HG03060 (cell line): Measurements from ENCODE around the gene ARHGAP23.
"Not testable (repeated sequence)": the region's sequence is repeated elsewhere in the genome, so short reads cannot be mapped to it uniquely, and the experiment has no call there.

Experiments used
- ATAC-seq: cut with Tn5 transposase; IDR thresholded peaks from one replicate; pipeline ENCODE4 v1.9.1; 2021; ENCODE audit warnings: low read depth, moderate number of reproducible peaks; ENCODE audit not compliant: unreplicated experiment

The ARHGAP23 gene

DNA sequence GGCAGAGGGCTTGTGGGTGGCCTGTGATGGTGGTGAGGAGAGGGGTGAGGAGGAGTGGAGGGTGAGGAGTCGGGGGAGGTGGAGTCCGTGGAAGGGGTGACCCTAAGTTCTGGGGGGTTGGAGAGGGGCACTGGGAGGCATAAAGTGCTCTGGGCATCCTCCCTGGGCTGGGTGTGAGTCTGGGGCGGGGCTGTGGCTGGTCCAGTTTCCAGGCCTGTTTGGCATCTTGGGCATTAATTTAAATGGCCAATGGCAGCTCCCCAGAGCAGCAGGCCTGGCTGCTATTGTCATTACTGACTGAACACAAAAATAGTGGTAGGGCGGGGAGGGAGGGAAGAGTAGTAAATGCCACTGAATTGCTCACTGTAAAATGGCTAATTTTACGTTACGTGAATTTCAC is 7.7 kb upstream of the ARHGAP23 start:
- ATAC-seq = no peak

DNA sequence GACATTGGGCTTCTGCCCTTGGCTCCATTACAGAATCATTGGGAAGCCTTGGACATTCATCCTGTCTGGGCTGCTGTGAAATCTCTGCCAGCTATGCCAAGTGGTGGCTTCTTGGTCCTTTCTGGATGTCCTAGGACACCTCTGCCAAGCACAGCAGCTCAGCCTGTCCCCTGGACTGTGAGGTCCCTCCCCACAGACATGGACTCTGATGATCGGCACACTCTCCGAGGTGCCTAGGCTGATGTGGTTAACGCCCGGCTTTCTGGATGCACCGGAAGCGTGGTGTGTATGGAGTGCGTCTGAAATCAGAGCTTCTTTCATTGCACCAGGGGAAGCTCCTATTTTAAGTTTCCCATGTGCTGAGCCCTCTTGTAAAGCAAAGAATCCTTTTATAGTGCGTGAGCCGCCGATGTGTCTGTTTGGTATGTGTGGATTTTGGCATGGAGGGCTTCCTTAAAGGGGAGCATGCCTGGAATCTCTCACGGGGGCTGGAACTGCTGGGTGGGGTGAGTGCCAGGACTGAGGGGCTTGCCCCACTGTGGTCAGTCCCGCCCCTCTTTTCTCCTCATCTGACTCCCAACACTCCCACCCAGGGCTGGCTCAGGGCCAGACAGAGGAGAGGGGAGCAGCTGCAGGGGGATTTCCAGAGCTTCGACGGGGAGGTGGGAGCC is 7.0 kb upstream of the ARHGAP23 start:
- ATAC-seq = no peak

DNA sequence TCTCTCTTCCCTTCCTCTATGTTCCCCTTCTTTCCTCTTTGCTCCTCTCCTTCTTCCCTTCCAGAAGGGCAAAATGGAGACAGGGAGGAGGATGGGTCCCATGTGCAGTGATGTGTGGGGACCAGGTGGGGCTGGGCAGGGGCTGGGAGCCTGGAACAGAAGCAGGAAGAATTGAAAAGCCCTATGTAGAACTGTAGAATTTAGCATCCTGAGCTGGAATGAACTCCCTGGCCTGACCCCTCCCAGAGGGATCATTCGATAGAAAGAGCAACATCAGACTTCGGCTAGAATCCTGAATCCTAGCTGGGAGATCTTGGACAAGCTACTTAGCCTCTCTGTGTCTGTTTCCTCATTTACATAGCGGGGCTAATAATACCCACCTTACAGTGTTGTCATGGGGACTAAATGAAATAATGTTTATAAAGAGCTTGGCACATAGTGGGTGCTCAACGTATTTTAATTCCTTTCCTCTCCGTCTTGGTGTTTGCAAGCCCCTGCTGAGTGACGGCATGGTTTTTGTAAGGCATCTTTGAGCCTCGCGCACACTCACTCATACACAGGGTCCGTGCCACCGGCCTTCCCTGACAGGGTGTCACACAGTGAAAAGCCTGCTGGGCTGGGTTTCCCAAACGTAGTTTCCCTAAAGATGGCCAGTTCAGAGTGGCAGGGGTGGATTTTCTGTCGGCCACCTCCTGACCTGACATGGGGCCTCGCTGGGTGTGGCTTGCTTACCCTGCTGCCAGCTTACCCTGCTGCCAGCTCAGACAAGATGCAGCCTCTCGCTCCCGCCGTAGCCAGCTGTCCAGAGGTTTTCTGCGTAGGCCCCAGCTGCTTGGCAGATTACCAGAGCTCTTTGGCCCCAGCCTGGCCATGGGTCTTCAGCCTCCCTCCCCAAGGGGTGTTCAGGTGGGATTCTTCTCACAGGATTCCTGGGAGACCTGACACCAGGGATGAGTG is 6.1 kb upstream of the ARHGAP23 start:
- no peak for ATAC-seq

DNA sequence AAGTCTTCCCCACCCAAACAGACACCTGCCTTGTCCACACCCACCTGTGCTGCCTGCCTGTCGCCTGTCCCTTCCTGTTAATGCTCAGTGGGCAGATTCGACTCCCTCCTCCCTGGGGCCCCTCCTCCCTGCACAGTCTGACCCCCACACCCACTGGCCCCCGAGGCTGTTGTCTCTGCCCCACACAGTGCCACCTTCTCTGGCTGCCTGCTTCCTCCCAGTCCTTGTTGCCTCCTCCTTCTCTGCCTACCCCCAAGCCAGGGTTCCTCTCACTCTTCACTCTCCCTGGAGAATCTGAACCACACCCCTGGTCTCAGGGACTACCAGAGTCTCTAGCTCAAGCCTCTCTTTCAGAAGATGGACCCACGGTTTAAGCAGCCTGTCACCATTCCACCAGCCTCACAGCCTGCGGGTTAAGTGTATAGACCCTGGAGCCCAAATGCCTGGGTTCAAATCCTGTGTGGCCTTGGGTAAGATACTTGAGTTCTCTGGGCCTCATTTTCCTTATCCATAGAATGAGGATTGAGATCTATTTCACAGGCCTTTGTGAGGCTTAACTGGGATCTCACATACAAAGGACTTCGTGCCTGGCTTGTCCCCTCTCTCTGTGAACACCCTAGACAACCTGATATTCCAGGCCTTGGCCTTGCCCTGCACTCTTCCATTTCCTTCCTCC is 3.8 kb upstream of the ARHGAP23 start:
- ATAC-seq = no peak

DNA sequence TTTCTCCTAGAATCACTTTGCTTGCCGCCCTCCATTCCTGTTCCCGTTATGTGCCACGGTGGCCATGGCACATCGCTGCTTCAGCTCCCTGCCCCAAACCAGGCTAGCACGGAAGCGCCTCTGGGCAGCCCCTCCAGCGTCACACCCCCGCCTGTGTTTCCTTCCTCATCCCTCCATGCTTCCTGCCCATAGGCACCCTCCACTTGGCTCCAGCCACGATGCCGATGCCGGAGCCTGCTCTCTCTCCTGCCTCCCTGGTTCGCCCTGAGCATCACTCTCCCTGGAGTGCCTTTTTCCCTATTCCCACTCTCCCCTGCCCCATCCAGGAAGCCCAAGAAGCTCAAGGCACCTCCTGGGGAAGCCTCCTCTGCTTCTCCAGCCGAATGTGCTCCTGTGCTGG is 3.2 kb upstream of the ARHGAP23 start:
- ATAC-seq = no peak

DNA sequence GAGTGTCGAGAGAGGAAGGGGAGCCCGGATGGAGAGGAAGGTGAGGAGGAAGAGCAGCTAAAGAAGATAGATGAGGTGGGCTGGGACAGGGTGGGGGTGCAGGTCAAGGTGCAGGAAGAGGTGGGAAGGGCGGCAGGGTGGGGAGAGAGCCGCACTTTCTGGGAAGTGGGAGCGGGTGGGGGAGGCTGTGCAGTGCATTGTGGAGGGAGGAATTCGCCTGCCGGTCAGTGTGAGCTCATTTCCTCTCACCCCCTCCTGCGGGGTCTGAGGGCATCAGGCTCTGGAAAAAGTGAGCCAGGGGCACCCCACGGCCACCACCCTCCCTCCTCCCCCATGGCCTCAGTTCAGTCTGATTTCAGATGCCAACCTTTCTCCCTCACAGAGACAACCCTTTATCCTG is 2.5 kb upstream of the ARHGAP23 start:
- ATAC-seq = no peak

DNA sequence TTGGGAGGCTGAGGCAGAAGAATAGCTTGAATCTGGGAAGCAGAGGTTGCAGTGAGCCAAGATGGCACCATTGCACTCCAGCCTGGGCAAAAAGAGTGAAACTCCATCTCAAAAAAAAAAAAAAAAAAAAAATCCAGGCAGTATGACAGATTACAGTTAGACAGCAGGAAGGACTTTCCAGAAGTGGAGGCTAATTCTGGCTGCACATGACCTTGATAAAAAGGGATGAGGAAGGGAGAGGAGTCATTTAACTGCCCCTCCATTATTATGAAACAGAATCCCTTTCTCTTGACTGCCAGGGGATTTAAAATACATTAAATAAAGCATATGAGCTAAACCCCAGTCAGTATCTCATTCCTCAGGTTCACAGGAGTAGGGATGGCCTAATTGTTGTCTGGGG is 1.8 kb upstream of the ARHGAP23 start:
- no peak for ATAC-seq

DNA sequence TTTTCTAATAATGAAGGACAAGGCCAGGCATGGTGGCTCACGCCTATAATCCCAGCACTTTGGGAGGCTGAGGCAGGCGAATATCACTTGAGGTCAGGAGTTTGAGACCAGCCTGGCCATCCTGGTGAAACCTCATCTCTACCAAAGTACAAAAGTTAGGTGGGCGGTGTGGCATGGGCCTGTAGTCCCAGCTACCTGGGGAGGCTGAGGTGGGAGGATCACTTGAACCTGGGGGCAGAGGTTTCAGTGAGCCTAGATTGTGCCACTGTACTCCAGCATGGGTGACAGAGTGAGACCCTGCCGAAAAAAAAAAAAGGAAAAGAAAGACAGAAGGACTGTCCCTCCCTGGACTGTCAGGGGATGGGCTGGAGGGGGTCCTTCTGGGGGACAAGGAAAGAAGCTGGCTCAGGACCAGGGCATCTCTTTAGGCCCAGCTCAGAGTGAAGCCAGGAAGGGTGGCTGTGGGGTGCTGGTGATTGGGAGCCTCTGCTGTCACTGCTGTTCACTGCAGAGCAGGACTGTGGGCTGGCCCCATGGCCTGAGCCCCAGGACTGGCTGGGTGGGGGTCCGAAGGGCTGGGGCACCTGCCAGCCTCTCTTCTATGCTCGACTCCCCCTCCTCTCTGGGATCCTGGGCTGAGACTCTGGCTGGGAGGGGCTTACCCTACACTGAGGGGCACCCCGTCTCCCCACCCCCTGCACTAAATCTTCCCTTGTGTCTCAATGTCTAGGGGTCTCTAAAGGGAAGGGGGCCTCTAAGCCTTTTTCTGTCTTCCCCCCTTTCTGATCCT is 909 bp upstream of the ARHGAP23 start:
- no peak for ATAC-seq

DNA sequence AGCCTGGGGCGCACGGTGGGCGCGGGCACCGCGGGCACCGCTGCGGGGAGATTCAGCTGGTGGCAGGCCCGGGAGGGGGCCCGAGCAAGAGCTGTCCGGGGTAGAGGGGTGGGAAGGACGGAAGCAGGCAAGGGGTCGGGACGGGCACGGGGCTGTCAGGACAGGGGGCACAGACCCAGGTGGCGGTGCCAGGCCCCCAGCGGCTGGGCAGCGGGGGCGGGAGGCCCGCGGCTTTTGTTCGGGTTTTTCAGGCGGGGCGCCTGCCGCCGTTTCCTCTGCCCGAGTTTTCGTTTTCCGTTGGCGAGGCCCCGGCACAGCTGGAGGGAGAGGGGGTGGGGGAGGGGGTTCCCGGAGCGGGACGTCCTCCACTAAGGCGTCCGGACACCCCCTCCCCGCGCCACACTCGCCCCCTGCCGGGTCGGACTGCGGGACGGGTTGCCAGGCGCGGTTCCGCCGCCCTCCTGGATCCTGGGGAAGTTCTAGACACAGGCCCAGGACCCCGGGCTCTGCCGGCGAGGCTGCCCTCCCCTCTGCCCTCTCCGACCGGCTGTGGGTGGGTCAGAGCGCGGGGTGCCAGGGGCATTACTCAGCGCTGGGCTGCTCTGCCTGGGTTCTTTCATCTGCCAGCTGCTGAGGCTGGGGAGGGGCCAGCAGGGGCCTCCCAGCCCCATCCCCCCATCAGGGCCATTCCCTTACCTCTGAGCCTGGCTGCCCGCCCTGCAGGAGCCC is 543 bp downstream of the ARHGAP23 start:
- ATAC-seq = no peak

DNA sequence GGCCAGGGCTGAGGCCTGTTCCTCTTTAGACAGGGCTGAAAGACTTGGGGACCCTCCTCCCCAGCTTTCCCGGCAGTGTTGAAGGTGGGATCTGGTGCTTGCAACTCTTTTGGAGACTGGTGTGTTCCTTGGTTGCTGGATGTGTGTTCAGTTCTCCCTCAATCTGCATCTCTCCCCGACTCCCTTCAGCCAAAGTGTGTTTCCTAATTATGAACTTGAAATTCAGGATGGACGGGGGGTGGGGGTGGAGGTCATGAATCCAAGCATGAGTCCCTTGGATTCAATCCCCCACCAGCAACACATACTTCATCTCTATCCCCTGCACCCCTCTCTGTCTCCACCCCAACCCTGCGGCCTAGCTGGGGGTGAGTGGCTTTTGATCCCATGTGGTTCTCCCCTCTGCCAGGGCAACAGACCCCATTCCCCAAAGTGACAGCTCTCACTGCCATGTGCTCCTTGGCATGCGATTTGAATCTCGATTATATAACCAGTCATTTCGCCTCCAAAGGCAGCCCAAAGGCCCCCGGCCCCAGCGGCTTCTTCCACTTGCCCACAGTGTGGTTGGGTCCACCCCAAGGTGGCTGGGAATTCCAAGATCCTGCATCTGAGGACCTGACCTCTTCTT is 1.3 kb downstream of the ARHGAP23 start:
- no peak for ATAC-seq

DNA sequence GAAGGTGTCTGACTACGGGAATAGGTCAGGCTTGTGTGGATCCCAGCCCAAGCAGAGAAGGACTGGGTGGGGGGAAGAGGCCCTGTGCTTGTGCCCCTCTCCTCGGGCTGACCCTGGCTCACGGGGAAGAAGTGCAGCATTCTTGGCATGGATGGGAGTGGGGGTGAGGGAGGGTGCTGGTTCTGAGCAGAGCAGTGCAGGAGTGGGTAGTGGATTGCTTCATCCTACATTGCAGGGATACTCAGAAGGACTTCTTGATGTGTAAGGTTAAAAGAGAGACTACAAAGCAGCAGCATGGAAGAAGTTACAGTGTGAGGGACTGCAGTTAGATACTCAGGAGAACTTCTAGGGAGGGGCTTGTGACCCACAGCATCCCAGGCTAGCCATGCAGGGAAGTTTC is 2.1 kb downstream of the ARHGAP23 start:
- no peak for ATAC-seq

DNA sequence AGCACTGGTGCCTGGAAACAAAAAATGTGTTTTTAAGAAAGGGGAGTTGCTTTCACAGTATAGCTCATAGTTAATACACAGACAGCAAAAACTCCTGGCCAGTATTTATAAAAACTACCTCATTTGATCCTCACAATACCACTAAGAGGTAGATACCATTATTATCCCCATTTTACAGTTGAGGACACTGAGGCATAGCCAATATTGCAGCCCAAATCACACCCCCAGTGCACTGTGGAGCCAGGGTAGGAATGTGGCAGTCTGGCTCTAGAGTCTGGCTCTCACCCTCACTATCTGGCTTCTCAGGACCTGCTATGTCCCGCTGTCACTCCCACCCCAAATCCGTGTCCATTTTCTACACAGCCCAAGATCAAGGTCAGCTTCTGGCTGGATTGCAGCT is 2.6 kb downstream of the ARHGAP23 start:
- no peak for ATAC-seq

DNA sequence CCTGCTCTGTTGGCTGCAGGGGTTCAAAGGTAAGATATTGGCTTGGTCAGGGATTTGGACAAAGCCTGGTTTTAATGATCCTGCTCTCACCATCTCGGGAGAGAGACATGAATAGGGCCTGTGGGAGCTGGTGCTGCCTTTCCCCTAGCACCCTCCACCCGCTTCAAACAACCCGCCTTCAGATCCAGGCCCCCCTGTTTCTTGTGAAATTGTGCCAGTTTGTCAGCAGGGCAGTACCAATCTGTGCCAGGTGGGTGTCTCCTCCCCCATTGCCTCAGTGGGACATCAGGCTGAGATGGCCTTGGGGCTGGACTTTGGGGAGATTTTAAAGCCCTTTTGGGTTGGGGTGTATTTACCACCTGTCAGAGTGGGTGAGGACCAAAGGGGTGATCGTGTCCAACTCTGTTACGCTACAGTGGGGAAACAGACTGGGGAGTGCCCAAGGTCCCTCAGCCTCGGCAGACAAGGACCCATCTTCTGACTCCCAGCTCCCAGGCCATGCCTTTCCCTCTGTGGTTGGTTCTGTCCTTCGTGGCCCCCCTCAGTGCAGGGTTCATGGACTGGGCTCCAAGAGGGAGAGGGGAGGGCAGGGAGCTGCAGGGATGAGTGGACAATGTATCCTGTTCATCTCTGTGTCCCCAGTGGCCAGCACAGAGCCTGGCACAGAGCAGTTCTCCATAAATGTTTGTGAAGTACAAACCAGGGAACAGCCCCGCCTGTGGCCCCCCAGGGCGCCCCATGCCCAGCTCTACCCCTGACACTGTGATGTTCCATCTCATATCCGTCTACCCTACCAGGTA is 3.3 kb downstream of the ARHGAP23 start:
- ATAC-seq = no peak

DNA sequence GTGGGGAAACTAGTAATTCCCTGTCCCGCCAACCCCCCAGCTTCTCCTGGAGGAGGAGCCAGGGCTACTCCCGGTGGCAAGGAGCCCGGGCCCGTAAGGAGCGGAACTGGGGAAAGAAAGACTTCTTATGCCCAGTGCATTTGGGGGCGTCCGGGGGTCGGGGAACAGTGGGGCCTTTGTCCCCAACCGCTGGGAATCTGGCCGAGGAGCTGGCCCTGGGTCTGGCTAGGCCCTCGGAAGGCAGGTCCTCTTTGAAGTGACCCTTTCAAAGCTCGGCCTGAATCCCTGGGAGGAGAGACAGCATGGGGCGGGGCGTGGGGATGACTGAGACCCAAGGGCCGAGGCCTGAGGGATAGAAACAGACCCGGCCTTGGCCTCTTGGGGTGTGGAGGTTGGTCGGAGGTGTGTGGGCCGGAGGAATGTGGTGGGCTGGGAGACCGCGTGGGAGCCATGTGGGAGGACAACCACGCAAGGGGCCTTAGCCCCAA is 6.0 kb downstream of the ARHGAP23 start:
- ATAC-seq = no peak

DNA sequence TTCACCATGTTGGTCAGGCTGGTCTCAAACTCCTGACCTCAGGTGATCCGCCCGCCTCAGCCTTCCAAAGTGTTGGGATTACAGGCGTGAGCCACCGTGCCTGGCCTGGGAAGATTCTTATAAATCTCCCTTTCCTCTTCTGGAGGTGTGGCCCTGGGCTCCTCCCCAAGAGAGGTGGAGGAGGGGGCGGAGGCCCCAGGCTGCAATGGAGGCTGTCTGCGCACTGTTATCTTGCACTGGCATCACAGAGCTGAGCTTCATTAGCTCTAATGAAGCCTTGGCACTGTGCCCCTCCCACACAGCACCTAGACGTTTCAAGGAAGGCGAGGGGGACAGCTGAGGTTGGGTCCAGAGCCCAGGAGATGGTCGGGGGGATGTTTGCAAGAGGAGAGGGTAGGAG is 7.5 kb downstream of the ARHGAP23 start:
- no peak for ATAC-seq

DNA sequence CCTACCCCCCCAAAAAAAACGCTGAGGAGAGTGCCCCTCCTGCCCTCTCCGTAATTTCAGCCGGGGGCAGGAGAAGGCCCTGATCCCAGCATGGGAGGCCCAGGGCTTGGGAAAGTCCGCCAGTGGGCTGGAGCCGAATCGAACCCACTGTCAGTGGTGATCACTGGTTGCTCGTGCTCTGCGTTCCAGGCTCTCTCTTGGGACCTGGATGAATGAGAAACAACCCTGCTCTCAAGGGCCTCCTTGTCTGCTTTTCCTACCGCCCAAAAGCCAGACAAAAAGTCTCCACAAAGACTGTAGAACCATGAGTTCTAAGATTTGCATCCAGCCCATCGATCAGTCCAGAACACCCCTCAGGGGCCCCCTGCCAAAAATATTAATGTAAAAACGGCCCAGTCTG is 8.1 kb downstream of the ARHGAP23 start:
- ATAC-seq = no peak

DNA sequence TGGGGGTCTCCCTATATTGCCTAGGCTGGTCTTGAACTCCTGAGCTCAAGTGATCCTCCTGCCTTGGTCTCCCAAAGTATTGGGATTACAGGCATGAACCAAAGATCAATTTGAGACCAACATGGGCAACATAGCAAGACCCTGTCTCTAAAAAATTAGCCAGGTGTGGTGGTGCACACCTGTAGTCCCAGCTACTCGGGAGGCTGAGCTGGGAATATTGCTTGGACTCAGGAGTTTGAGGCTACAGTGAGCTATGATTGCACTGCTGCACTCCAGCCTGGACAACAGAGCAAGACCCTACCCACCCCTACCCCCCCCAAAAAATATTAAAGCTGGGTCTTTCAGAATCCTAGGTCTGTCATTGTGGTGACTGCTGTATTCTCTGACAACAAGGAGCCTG is 9.0 kb downstream of the ARHGAP23 start:
- ATAC-seq = not testable (repeated sequence)

DNA sequence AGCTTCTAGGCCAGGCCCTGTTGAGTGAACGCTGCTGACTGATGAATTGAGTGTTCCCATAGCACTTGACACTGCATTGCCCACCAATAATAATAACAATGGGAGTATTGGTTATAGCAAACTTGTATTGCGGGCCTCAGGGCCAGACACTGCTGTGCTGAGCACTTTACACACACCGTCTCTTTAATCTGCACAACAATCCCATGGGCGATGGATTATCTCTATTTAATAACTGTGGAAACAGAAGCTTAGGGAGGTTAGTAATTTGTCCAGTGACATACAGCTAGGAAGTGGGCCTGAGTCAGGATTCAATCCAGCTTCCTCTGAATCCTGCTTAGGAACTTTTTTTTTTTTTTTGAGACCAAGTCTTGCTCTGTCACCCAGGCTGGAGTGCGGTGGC is 11.2 kb downstream of the ARHGAP23 start:
- no peak for ATAC-seq
